Glomerular visceral epithelial cell (primary cell): ENCODE measurements around the gene BAIAP3.

Experiments
- DNase-seq: peaks from one replicate; pipeline ENCODE4 v3.0.0-alpha.2; 2016; ENCODE audit errors: extremely low spot score

BAIAP3 gene

DNA sequence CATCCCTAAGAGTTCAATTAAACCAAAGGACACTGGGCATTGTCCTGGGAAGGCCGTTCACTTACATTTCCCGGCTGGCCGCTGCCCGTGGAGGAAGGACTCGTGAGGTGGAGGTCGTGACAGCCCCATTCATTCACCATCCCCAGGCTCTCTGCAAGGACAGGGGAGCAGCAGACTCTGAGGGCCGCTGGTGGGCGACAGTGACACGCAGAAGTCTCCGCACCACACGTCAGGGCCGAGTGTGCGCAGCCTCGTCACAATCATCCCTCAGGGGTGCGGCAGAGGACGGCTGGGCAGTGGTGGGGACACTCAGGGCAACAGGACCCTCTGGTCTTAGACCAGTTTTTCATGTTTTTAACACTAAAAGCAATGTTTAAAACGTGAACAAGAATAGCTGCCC lies 59.4 kb downstream of the BAIAP3 start:
- DNase-seq: no peak

GRCh38 chr16:1393613-1394176 lies 60.2 kb downstream of the BAIAP3 start:
- DNase-seq: no peak

DNA sequence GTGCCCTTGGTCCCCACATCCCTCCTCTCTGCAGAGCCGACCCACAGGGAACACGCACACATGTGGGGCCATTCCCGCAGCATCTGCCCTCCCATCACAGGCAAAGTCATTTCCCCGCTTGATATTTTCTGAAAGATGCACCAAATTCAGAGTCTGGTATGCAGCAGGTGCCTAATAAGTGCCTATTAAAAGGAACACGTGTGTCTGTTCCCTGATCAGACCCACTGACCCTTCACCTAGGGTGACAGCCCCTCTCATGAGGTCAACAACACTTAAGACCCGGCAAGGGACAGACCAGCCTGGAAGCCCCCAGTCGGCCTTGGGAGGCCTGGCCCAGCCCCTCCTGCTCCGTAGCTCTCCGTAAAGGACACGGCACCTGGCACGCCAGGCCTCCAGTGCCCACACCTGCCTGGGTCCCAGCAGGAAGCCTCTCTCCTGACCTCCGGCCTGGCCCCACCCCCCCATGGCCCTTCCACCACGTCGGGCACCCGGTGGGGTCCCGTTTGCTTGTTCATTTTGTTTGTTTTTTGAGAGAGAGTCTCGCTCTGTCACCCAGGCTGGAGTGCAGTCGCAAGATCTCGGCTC lies 61.0 kb downstream of the BAIAP3 start:
- DNase-seq: no peak

- DNase-seq: no peak
These were observed 62.1 kb downstream of the BAIAP3 start for GRCh38 chr16:1395444-1396031.

DNA sequence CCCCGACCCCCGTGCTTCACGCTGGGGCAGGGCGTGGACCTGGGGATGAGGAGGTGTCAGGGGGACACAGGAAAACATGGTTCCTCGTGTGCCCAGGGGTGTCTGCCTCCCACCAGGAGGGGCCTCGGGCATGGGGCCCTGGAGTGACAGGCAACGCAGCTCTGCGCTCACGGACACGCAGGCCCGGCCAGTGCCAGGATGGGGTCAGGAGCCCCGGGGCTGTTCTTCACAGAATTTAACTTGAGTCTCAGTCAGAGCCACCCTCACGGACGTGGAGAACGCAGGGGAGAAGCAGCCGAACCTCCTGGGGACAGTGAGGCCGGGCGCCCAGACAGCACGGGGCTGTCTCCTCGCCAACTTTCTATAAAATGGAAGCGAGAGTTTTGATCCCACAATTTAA lies 64.3 kb downstream of the BAIAP3 start:
- no peak for DNase-seq

DNA sequence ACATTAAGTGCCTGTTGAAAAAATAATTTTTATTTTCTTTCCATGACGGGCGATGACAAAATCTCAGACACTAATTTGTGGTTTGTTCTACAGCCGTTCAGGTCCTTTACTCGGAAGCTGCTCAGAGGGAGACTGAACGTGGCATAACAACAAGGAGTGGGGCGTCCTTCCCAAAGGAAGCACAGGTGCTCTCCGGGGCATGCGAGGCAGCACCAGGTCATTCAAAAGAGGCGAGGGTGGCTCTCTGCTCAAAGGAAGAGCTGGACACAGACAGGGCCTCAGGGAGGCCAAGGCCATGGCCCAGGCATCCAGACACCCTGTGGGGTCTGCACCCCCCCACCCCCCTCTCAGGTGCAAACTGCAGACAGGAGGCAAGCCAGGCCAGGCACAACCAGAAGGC lies 64.9 kb downstream of the BAIAP3 start:
- no peak for DNase-seq
